H1 (cell line): ENCODE results near the gene BMI1. TPM values are rescaled to one million over a fixed set of nuclear protein-coding genes. Genes with fewer than 3 reads are reported as not detected.

Experiments
- polyA plus RNA-seq, 7 experiments: library from polyadenylated mRNA; depleted of rRNA in 3 of 7; stranded (reverse) in 5 of 7; unstranded in 2 of 7; fragments of >200 nt in 5 of 7; fragments of 200-250 nt in 2 of 7; gene quantifications; 1 replicate in 5 of 7; 2 replicates in 1 of 7; 4 replicates in 1 of 7; pipeline versions ENCODE4 v1.2.1 to v1.2.3, GENCODE V29; 2011 to 2013; ENCODE audit warnings: missing spikeins in 2 of 7, mixed read lengths in 2 of 7
- total RNA-seq: library from RNA; stranded (reverse); fragmentation: NEBNext Ultra II Directional; extraction: Animal tissue kit (Norgen Biotek cat#: 25700); gene quantifications from 2 replicates; pipeline ENCODE4 v1.2.1, GENCODE V29; 2021
- TF ChIP-seq, protein P1 (sequence below), 3 experiments: IDR thresholded peaks; 1 replicate in 2 of 3; 2 replicates in 1 of 3; pipeline versions ENCODE4 v1.5.1 to v1.6.1; 2011; ENCODE audit warnings: low read length in 3 of 3, mild to moderate bottlenecking in 3 of 3, inconsistent platforms in 2 of 3, low read depth in 1 of 3, moderate library complexity in 1 of 3; ENCODE audit not compliant: insufficient read depth in 1 of 3; ENCODE audit errors: control extremely low read depth in 1 of 3

The BMI1 gene
- total and polyA plus RNA-seq, 2 of the 8 experiments (the other 6 are each of a cell fraction or from before 2014, with no cell fraction given), result 2.8 to 10.7 TPM

- TF ChIP-seq, protein P1, sequence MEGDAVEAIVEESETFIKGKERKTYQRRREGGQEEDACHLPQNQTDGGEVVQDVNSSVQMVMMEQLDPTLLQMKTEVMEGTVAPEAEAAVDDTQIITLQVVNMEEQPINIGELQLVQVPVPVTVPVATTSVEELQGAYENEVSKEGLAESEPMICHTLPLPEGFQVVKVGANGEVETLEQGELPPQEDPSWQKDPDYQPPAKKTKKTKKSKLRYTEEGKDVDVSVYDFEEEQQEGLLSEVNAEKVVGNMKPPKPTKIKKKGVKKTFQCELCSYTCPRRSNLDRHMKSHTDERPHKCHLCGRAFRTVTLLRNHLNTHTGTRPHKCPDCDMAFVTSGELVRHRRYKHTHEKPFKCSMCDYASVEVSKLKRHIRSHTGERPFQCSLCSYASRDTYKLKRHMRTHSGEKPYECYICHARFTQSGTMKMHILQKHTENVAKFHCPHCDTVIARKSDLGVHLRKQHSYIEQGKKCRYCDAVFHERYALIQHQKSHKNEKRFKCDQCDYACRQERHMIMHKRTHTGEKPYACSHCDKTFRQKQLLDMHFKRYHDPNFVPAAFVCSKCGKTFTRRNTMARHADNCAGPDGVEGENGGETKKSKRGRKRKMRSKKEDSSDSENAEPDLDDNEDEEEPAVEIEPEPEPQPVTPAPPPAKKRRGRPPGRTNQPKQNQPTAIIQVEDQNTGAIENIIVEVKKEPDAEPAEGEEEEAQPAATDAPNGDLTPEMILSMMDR (IDR thresholded peaks at IDR 0.05; ENCODE audit: control extremely low read depth in 1 of 3, insufficient read depth in 1 of 3, low read depth in 1 of 3, low read length in 3 of 3), result no peak
Observed at GRCh38 chr10:22343731-22344130, 22.8 kb downstream of the BMI1 start (continued).
